KMS-11 (cell line): ENCODE data around the gene RPL27A.

Experiments used
- H2AFZ ChIP-seq: fragments of 200-600 bp; sonication (generic); 2 replicates; pipeline ENCODE4 v1.6.1; 2016; ENCODE audit warnings: antibody characterized with exemption, mixed run types, low read depth
- H3K27ac ChIP-seq: fragments of 200-600 bp; sonication (generic); 2 replicates; pipeline ENCODE4 v1.6.1; 2016; ENCODE audit warnings: mild to moderate bottlenecking, mixed run types
- H3K27me3 ChIP-seq: fragments of 200-600 bp; sonication (generic); 2 replicates; pipeline ENCODE4 v1.6.1; 2017; ENCODE audit warnings: mild to moderate bottlenecking, low read depth, mixed run types, moderate library complexity; ENCODE audit not compliant: insufficient read depth
- H3K36me3 ChIP-seq: fragments of 200-600 bp; sonication (generic); 2 replicates; pipeline ENCODE4 v1.6.1; 2017; ENCODE audit warnings: mild to moderate bottlenecking, mixed run types; ENCODE audit not compliant: insufficient read depth
- H3K4me1 ChIP-seq: fragments of 200-600 bp; sonication (generic); 2 replicates; pipeline ENCODE4 v1.6.1; 2016; ENCODE audit warnings: mild to moderate bottlenecking, low read depth, mixed run types; ENCODE audit not compliant: poor library complexity, severe bottlenecking
- H3K4me2 ChIP-seq: fragments of 200-600 bp; sonication (generic); 2 replicates; pipeline ENCODE4 v1.7.0; 2016; ENCODE audit warnings: mild to moderate bottlenecking, mixed run types
- H3K4me3 ChIP-seq: fragments of 200-600 bp; sonication (generic); IDR thresholded peaks from 2 replicates; pipeline ENCODE4 v1.6.1; 2017; ENCODE audit warnings: low read depth, low read length, mixed read lengths; ENCODE audit not compliant: insufficient read depth
- H3K79me2 ChIP-seq: fragments of 200-600 bp; sonication (generic); 2 replicates; pipeline ENCODE4 v1.6.1; 2016; ENCODE audit warnings: low read depth, mixed run types; ENCODE audit not compliant: insufficient read depth
- H3K9ac ChIP-seq: fragments of 200-600 bp; sonication (generic); 2 replicates; pipeline ENCODE4 v1.6.1; 2016; ENCODE audit warnings: mild to moderate bottlenecking, mixed run types
- H4K20me1 ChIP-seq: fragments of 200-600 bp; sonication (generic); 2 replicates; pipeline ENCODE4 v1.6.1; 2016; ENCODE audit warnings: mild to moderate bottlenecking, mixed run types; ENCODE audit not compliant: insufficient read depth
- TF ChIP-seq, protein P1 (sequence below): fragments of 200-600 bp; sonication (generic); conservative IDR thresholded peaks from 2 replicates; pipeline ENCODE4 v1.6.1; 2017; ENCODE audit warnings: low read depth, mild to moderate bottlenecking, antibody characterized with exemption, low read length, moderate library complexity, mixed read lengths

RPL27A gene

DNA sequence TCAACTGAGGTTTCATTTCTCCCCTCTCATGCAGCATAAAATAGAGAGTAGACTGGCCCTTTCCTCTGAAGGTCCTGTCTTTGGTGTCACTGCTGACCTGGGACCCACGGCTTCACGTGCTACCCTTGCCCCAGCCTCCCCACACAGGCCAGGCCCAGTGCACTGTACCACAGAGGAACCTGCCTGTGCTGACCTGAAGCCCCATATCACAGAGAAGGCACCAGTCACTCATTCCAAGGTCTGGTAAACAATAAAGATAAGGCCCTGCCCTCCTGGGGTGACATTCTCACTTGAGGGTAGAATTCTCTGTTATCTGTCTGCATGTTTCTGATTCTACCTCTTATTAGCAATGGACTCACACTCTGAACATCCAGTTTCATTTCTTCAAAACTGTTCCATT, 51.3 kb downstream of the RPL27A start:
- Histone ChIP-seq H3K4me1 (no peaks in the 10 kb centered on the region), H2AFZ (no peak overlapping the region), H3K27ac (no peak overlapping the region), H3K36me3 (no peaks in the 10 kb centered on the region), H4K20me1 (no peaks in the 10 kb centered on the region), H3K4me2 (no peak overlapping the region), H3K4me3 (no peak overlapping the region), H3K27me3 (no peaks in the 10 kb centered on the region), H3K9ac (no peak overlapping the region), H3K79me2 (no peaks in the 10 kb centered on the region)
- TF ChIP-seq, protein P1, sequence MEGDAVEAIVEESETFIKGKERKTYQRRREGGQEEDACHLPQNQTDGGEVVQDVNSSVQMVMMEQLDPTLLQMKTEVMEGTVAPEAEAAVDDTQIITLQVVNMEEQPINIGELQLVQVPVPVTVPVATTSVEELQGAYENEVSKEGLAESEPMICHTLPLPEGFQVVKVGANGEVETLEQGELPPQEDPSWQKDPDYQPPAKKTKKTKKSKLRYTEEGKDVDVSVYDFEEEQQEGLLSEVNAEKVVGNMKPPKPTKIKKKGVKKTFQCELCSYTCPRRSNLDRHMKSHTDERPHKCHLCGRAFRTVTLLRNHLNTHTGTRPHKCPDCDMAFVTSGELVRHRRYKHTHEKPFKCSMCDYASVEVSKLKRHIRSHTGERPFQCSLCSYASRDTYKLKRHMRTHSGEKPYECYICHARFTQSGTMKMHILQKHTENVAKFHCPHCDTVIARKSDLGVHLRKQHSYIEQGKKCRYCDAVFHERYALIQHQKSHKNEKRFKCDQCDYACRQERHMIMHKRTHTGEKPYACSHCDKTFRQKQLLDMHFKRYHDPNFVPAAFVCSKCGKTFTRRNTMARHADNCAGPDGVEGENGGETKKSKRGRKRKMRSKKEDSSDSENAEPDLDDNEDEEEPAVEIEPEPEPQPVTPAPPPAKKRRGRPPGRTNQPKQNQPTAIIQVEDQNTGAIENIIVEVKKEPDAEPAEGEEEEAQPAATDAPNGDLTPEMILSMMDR, result no peak

DNA sequence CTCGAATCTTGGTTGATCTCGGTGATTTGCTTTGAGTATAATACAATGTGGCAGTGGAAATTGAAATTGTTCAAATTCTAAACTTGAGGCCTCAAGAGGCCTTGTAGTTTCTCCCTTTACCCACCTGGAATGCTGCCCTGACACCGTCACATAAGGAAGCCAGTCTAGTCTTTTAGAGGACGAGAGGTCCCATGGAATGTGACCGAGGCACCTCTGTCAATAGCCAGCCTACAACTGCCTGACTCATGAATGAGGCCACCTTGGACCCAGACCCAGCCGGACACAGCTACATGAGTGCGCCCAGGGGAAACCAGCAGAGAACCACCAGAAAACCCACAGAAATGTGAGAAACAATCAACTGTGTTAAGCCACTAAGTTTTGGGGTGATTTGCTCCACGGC, 52.5 kb downstream of the RPL27A start:
- Histone ChIP-seq H3K4me1 (no peaks in the 10 kb centered on the region), H3K9ac (no peak overlapping the region), H3K27me3 (no peaks in the 10 kb centered on the region), H3K79me2 (no peaks in the 10 kb centered on the region), H3K36me3 (no peaks in the 10 kb centered on the region), H3K27ac (no peak overlapping the region), H3K4me2 (no peak overlapping the region), H2AFZ (no peak overlapping the region), H4K20me1 (no peaks in the 10 kb centered on the region), H3K4me3 (no peak overlapping the region)
- TF ChIP-seq, protein P1, result no peak

DNA sequence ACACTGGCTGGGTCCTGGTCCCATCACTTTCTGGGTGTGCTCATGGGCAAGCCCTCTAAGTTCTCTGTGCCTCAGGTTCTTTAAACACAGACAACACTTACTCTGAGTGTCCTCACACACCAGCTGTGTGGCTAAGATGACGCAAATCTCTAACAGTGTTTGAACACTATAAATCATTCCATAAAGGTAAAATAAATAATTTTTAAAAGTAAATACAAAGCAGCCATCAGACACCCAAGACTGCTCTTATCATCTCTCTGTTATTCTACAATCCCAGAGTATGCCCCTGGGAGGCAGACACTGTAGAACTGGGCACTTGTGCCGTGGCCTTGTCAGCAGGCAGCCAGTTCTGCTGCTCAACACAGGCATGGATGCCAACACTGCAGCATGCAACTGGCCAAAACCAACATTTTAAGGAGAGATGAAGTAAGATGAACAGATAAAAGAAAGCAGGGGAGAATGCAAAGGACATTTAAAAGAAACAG, 56.8 kb downstream of the RPL27A start:
- H3K27ac ChIP-seq, result no peak overlapping the region
- no peaks in the 10 kb centered on the region for H3K4me1 ChIP-seq
- no peaks in the 10 kb centered on the region for H3K36me3 ChIP-seq
- no peaks in the 10 kb centered on the region for H3K79me2 ChIP-seq
- TF ChIP-seq, protein P1, result no peak
- H4K20me1 ChIP-seq, result no peaks in the 10 kb centered on the region
- H3K4me2 ChIP-seq, result no peak overlapping the region
- no peak overlapping the region for H3K9ac ChIP-seq
- no peaks in the 10 kb centered on the region for H3K27me3 ChIP-seq
- H3K4me3 ChIP-seq, result no peak overlapping the region
- no peak overlapping the region for H2AFZ ChIP-seq
